ENCODE data around the gene WWOX. TPM values are rescaled to one million over a fixed set of nuclear protein-coding genes. Genes with fewer than 3 reads are reported as not detected.
A peak's percentile ranks its signal among the peaks of the same experiment; 100 is the strongest.

The WWOX gene
- total RNA-seq, 3 donors from 2014 or later (not counting 1 experiment from before 2014, with no cell fraction given) = 21.0 to 29.8 (median 27.0) TPM

GRCh38 chr16:79097166-79097565, 997.7 kb downstream of the WWOX start:
- Mint-ChIP-seq H3K4me1 (peaks cover 39 to 54% of the 10 kb centered on the region in 2 donors), H3K4me3 (no peak overlapping the region), H3K36me3 (no peaks in the 10 kb centered on the region), H3K27me3 (ENCODE audit: low read depth in 2 of 2) (no peaks in the 10 kb centered on the region), H3K27ac (peak overlapping the region in 1 of 2 donors; percentile 33), H3K9me3 (no peaks in the 10 kb centered on the region)
- intact Hi-C loops (cut with micrococcal nuclease) = no loop called here
- Histone ChIP-seq H3K4me1 (ENCODE audit: control insufficient read depth, insufficient read depth, low read length) (peaks cover 23% of the 10 kb centered on the region), H3K4me3 (ENCODE audit: low read length) (no peak overlapping the region), H3K36me3 (ENCODE audit: control insufficient read depth, insufficient read depth, low read length) (no peaks in the 10 kb centered on the region), H3K9me3 (ENCODE audit: control insufficient read depth, insufficient read depth, low read length) (no peaks in the 10 kb centered on the region), H3K27me3 (ENCODE audit: control insufficient read depth, insufficient read depth, low read length) (no peaks in the 10 kb centered on the region), H3K27ac (ENCODE audit: low read length) (no peak overlapping the region)
- TF ChIP-seq, protein P1, sequence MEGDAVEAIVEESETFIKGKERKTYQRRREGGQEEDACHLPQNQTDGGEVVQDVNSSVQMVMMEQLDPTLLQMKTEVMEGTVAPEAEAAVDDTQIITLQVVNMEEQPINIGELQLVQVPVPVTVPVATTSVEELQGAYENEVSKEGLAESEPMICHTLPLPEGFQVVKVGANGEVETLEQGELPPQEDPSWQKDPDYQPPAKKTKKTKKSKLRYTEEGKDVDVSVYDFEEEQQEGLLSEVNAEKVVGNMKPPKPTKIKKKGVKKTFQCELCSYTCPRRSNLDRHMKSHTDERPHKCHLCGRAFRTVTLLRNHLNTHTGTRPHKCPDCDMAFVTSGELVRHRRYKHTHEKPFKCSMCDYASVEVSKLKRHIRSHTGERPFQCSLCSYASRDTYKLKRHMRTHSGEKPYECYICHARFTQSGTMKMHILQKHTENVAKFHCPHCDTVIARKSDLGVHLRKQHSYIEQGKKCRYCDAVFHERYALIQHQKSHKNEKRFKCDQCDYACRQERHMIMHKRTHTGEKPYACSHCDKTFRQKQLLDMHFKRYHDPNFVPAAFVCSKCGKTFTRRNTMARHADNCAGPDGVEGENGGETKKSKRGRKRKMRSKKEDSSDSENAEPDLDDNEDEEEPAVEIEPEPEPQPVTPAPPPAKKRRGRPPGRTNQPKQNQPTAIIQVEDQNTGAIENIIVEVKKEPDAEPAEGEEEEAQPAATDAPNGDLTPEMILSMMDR (IDR thresholded peaks at IDR 0.05) = no peak
- no peak for ATAC-seq
- no peak for DNase-seq
- WGBS (ENCODE audit: insufficient coverage) = 88% methylated on average over 6 of the region's 7 CpGs

- no peak overlapping the region for H3K4me3 ChIP-seq (ENCODE audit: low read length)
- H3K36me3 Mint-ChIP-seq = no peaks in the 10 kb centered on the region
- no peak for ATAC-seq
- intact Hi-C loops (cut with micrococcal nuclease) = no loop called here
- no peaks in the 10 kb centered on the region for H3K9me3 ChIP-seq (ENCODE audit: control insufficient read depth, insufficient read depth, low read length)
- H3K4me3 Mint-ChIP-seq = no peak overlapping the region
- H3K27ac Mint-ChIP-seq = peak overlapping the region in 1 of 2 donors; percentile 33
- no peak for DNase-seq
- H3K9me3 Mint-ChIP-seq = no peaks in the 10 kb centered on the region
- TF ChIP-seq, protein P1 (IDR thresholded peaks at IDR 0.05) = no peak
- no peaks in the 10 kb centered on the region for H3K27me3 ChIP-seq (ENCODE audit: control insufficient read depth, insufficient read depth, low read length)
- no peak overlapping the region for H3K27ac ChIP-seq (ENCODE audit: low read length)
- WGBS (ENCODE audit: insufficient coverage) = 96% methylated on average over 7 of the region's 7 CpGs
- H3K27me3 Mint-ChIP-seq (ENCODE audit: low read depth in 2 of 2) = no peaks in the 10 kb centered on the region
- H3K36me3 ChIP-seq (ENCODE audit: control insufficient read depth, insufficient read depth, low read length) = no peaks in the 10 kb centered on the region
- H3K4me1 Mint-ChIP-seq = peaks cover 32 to 48% of the 10 kb centered on the region in 2 donors
- peaks cover 17% of the 10 kb centered on the region for H3K4me1 ChIP-seq (ENCODE audit: control insufficient read depth, insufficient read depth, low read length)
These were observed 998.3 kb downstream of the WWOX start for GRCh38 chr16:79097771-79098170.

DNA sequence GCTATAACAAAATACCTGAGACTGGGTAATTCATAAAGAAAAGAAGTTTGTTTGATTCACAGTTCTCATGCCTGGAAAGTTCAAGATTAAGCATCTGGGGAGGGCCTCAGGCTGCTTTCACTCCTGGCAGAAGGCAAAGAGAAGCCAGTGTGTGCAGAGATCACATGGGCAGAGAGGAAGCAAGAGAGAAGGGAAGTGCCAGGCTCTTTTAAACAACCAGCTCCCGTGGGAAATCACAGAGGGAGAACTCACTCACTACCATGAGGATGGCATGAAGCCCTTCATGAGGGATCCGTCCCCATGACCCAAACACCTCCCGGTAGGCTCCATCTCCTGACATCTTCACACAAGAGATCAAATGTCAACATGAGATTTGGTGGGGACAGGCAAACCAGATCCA, 999.5 kb downstream of the WWOX start:
- ATAC-seq (no peak), DNase-seq (no peak)
- no peaks in the 10 kb centered on the region for H3K9me3 ChIP-seq (ENCODE audit: control insufficient read depth, insufficient read depth, low read length)
- Mint-ChIP-seq H3K36me3 (no peaks in the 10 kb centered on the region), H3K9me3 (no peaks in the 10 kb centered on the region), H3K4me3 (no peak overlapping the region), H3K27ac (no peak overlapping the region), H3K4me1 (peaks cover 22 to 36% of the 10 kb centered on the region in 2 donors), H3K27me3 (ENCODE audit: low read depth in 2 of 2) (no peaks in the 10 kb centered on the region)
- H3K27ac ChIP-seq (ENCODE audit: low read length) = no peak overlapping the region
- intact Hi-C loops (cut with micrococcal nuclease) = no loop called here
- H3K36me3 ChIP-seq (ENCODE audit: control insufficient read depth, insufficient read depth, low read length) = no peaks in the 10 kb centered on the region
- no peak overlapping the region for H3K4me3 ChIP-seq (ENCODE audit: low read length)
- H3K4me1 ChIP-seq (ENCODE audit: control insufficient read depth, insufficient read depth, low read length) = peaks cover 5% of the 10 kb centered on the region
- TF ChIP-seq, protein P1 (IDR thresholded peaks at IDR 0.05) = no peak
- H3K27me3 ChIP-seq (ENCODE audit: control insufficient read depth, insufficient read depth, low read length) = no peaks in the 10 kb centered on the region
- WGBS (ENCODE audit: insufficient coverage) = 90% methylated on average over 3 of the region's 3 CpGs

GRCh38 chr16:79099716-79100115, 1000.3 kb downstream of the WWOX start:
- no peak overlapping the region for H3K4me3 Mint-ChIP-seq
- no peaks in the 10 kb centered on the region for H3K36me3 ChIP-seq (ENCODE audit: control insufficient read depth, insufficient read depth, low read length)
- peaks cover 14 to 30% of the 10 kb centered on the region in 2 donors for H3K4me1 Mint-ChIP-seq
- no peaks in the 10 kb centered on the region for H3K27me3 Mint-ChIP-seq (ENCODE audit: low read depth in 2 of 2)
- no peaks in the 10 kb centered on the region for H3K9me3 Mint-ChIP-seq
- DNase-seq (no peak), ATAC-seq (no peak)
- H3K4me3 ChIP-seq (ENCODE audit: low read length) = no peak overlapping the region
- intact Hi-C loops (cut with micrococcal nuclease) = no loop called here
- H3K27ac Mint-ChIP-seq = no peak overlapping the region
- H3K27me3 ChIP-seq (ENCODE audit: control insufficient read depth, insufficient read depth, low read length) = no peaks in the 10 kb centered on the region
- TF ChIP-seq, protein P1 (IDR thresholded peaks at IDR 0.05) = no peak
- H3K36me3 Mint-ChIP-seq = no peaks in the 10 kb centered on the region
- no peaks in the 10 kb centered on the region for H3K9me3 ChIP-seq (ENCODE audit: control insufficient read depth, insufficient read depth, low read length)
- 91% methylated on average over 2 of the region's 2 CpGs for WGBS (ENCODE audit: insufficient coverage)
- H3K27ac ChIP-seq (ENCODE audit: low read length) = no peak overlapping the region
- H3K4me1 ChIP-seq (ENCODE audit: control insufficient read depth, insufficient read depth, low read length) = no peaks in the 10 kb centered on the region

Data from natural killer cell (primary cell).